GM18907 (cell line): ENCODE data around the gene SPATA19.

Experiments
- ATAC-seq: cut with Tn5 transposase; IDR thresholded peaks from one replicate; pipeline ENCODE4 v1.9.1; 2021; ENCODE audit warnings: mild to moderate bottlenecking, moderate library complexity; ENCODE audit not compliant: unreplicated experiment

SPATA19 gene

DNA sequence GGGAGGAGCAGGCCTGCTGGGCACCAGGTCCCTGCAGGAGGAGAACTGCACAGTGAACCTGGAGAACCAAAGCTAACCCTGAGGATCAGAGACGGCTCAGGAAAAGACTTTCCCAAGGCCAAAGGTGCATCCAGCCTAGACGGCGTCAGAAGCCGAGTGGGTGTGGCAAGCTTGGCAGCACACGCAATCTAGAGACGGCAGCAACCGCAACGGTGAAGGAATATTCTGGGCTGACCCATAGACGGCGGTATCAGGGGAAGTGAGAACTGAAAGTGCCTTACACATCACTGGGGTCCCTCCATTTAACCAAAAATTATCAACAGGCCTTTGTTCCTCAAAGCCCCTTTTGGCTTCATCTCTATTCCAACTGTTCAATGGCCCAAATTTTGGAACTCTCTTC lies 26.2 kb downstream of the SPATA19 start:
- no peak for ATAC-seq

DNA sequence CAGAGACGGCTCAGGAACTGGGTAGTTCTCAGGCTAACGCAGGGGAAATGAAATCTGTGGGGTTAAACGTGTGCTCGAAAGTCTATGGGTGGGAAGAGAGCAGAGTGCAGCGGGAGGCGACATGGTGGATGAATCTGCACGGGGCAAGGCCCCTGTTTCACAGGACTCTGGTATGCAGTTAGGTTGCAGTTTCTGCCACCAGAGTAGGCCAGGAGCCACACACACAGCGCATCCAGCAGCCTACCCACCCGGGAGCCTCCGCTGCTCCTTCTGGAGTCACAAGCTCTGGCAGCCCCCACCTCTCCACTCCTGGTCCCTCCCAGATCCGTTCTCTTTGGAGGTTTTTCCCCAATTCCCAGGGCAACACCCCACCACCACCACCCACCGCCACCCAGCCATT lies 27.0 kb downstream of the SPATA19 start:
- ATAC-seq, result no peak

DNA sequence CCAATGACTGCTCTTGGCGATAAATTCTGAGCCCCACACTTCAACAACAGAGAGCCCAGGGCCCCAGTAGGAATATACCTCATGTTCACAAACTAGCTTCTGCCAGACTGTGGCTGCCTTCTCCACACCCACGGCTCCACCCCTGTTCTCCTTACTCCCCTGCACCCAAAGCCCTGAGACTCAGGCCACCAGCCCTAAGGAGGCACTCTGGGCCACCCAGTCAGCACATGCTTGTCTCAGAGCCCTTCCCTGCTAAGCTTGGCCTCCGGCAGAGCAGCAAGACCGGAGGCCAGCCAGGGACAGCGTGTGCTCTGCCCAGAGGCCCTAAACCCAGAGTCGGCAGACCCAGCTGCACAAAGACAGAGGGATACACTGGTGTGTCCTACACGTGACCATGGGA lies 27.9 kb downstream of the SPATA19 start:
- no peak for ATAC-seq

DNA sequence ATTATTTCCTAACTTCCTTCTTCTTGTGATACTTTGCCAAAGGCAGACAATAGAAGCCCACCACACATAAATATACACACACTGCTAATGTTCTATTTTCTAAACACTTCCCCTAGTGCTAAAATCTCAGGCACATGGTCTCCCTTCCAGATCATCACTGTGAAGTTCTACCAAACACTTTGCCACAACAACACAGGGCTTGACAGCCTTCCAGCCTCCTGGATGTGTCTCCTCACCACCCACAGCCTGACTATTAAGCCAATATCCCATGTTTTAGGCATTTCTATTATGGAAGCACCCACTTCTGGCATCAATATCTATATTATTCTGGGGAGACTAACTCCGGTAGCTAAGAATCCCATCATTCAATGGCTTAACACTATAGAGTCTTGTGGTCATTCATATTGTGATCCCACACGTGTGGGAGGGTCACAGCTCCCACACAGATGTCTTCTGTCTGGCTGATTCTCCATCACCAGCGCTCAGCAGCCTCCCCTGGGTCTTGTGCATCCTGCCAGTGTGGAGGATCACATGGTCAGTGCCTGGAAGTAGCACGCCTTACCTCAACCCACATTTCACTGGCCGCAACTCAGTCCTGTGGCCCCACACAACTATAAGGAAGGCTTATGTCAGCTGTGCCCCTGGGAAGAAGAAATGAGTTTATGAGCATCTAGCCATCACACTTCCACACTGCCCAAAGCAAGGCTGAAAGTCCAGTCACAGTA lies 29.0 kb downstream of the SPATA19 start:
- no peak for ATAC-seq

DNA sequence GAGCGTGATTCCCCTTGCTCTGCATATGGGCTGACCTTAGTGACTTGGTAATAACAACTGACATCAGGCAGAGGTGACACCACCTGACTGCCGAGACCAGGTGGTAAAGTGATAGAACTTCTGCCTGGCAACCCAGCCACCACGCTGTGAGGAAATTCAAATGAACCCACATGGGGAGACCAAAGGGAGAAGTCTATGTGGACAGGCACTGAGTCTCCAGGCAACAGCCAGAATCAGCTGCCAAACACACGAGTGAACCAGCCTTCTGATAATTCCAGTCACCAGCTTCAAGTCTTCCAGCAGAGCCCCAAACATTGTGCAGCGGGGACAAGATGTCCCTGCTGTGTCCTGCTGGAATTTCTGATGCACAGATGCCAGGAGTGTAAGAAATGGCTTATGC lies 29.7 kb downstream of the SPATA19 start:
- no peak for ATAC-seq

DNA sequence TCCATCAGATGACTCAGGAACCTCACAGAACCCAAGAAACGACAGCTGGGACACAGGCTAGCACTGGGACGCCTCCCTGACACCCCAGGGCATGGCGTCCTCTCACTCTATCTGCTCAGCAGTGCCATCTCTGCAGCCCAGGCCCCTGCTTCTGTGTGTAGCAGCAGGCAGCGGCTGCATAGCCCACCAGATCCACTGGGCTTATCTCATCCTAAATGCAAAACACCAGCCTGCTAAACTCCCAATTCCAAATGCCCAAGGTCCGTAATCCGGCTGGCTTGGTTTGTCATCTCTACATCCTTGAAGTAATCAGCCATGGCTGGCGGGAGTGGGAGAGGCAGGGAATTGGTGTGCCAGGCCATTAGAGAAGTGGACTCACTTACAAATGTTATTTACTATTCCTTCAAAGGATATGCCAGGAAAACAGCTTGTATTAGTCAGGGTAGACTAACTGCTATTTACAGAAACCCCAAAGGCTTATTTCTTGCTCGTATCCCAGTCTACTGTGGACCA lies 30.7 kb downstream of the SPATA19 start:
- no peak for ATAC-seq

DNA sequence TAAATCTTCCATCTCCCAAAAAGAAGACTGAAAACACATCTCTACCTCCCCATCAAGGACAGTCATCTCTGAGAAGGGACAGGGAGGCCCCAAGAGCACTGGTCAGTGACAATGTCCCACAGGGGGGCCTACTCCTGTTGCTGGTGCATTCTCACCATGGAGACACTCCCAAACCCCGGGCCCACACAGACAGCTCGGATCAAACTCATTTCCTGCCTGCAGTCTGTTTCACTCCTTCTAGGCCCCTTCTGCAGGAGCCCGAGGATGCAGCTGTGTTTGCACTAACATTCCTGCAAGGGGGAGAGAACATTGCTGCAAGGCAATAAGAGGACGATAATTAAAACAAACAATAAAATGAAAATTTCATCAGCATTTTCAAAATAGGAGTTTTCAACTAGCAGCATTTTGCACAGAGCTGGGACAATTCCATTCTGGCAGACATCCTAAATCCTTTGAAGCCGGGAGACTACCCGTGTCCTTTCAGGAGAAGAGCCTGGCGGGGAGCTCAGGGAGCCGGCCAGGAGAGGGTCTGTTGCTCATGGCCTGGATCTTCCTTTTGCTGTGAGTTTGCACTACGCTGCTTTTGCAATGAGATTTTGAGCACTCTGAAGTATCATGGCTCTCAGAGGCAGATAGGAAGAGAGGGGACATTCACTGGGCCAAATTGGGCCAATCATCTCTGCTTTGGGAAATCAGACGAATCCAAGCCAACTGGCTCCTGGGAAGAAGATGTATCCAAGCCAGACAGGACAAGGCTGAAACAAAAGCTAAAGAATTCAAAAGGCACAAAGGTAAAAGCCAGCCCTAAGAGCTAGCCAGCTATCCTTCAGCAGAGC lies 33.2 kb downstream of the SPATA19 start:
- no peak for ATAC-seq

DNA sequence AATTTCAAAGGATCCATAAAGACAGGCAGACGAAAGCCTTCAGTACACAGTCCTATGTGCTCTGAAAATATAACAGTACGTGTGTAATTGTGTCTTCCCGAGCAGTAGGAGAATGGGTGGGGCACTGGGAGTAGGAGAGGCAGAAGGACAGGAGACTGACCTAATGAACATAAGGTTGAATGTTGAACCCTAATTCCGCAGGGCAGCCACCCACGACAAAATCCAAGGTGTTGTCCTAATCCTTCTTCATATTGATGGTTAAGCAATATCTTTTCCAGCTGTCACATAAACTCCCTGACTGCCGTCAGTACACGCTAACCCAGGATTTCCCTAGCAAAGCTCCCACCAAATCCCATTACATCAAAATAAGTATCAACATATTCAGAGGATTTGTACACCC lies 34.5 kb downstream of the SPATA19 start:
- no peak for ATAC-seq

DNA sequence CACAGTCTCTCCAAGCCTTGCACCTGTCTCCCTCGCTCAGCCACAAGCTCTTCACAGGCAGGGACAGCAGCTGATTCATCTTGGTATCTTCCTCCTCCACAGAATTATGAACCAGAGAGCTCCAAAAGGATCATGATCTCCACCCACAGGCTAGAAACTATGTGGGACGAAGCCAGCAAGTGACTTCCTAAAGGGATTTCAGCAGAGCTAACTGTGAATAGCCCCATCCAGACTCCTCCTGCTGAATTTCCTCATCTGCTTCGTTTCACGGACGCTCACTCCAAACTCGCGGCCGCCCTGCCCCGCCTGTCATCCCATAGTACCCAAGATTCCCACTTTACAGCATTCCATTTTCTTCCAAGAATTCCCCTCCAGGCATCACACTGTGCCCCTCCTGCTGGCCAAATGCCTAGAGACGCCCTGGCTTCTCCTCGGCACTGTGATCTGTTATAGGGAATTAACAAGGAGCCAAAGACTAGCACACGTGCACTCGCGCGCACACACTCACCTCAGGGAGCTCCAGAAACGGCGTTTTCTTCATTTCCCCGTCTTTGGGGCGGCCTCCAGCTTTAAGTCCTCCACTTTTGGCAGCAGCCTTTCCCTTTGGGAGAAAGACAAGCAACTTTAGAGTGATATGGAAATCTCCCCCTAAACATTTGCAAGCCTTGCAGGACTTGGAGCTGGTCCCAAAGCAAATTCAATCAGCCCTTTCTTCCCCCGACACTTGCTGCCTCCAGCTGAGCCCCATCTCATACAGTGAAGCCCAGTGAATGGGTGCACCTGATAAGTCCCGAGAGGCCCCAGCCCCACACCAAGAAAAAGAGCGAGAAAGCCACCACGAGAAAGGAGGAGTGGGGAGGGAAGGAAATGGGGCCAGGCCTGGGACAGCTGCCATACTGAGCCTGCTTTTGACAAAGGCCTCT lies 35.5 kb downstream of the SPATA19 start:
- no peak for ATAC-seq

DNA sequence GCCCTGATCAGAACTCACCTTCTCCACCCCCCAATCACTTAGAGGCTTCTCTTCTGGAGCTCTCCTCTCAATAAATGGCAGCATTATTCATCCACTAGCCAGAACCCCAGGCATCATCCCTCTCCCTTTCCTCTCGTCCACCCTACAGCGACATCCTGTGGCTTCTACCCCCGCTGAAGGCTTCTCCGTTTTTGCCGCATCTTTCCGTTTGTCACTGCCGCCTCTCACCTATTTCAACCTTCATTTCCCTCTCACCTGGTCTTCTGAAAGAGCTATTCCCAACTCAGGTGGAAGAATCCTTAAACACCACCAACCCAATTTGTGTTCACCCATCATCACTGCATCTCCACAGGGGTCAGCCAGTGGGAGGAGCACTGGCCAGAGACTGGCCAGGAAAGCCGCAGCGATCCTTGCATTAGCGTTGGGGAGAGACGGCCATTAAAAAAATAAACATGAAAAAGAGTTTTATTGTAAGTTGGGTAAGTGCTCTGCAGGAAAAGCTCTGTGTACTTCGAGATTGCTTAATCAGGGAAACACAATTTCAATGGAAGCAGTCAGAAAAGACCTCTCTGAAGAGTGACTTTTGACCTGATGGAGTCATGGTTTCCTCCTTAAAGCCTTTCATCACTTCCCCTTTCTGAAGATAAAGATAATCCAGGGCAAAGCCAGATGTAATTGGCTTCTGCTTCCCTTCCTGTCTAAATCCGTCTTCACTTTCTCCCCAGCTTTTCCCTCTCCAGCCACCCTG lies 36.7 kb downstream of the SPATA19 start:
- ATAC-seq, result no peak

DNA sequence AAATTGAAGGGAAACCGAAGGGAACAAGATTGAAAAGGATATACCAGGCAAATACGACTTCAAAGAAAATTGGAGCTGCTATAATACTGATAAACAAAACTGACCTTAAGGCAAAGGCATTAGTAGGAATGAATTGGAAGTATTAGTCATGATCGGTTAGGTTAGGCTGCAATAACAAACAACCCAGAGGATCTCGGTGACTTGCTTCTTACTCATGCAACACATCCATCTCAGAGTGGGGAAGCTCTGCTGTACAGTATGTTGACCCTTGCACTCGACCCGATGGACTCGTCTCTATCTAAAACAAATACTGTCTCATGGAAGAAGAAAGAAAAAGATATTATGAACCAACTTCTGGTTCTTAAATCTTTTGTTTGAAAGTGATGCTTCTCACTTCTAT lies 42.3 kb downstream of the SPATA19 start:
- ATAC-seq, result no peak

DNA sequence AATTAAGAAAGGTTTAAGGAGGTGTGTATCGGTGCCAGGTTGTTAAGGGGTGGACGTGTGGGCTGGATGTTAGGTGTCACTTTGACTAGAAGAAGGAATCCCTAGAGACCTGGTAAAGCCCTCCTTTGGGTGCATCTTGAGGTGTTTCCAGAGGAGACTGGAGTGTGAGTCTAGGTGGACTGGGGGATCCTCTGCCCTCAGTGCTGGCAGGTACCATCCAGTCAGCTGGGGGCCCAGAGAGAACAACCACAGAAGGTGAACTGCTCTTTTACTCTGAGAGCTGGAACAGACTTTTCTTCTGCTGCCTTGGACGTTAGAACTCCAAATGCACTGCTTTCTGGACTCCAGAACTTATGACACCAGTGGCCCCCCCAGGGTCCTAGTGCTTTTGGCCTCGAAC lies 44.0 kb downstream of the SPATA19 start:
- no peak for ATAC-seq

DNA sequence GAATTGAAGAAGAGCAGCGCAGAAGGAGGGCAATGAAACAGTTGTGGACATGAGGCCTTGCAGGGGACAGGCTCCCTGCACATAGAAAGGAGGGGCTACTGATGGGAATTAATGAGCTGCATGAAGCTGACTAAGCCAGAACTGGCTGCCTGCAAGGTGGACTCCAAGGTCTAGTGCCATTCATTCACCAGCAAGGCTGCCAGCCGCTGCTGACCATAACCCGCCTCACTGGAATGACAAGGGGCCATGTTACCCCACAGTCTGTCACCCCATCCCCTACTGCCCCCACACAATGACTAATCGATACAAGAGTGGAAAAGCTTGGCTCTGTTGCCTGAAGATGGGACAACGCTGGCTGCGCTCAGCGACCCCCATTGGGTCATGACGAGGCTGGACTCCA lies 44.6 kb downstream of the SPATA19 start:
- no peak for ATAC-seq

DNA sequence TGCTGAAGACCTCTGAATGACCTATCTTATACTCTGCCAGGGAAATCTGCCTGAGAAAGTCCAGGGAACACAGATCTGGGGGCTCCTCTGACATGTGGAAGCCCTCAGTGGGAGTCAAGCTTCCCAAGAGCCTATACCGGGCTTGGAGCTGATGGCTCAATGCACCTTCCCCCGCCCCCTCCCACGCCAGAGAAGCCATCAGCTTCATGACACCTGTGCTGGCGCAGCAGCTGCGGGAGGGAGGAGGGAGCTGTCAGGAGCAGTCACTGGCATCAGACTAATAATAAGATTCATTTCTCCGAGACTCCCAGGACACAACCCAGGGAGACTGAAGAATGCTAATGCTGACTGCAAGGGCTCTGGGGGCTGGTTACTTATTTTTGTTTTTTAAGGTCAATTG lies 47.8 kb downstream of the SPATA19 start:
- ATAC-seq, result no peak

DNA sequence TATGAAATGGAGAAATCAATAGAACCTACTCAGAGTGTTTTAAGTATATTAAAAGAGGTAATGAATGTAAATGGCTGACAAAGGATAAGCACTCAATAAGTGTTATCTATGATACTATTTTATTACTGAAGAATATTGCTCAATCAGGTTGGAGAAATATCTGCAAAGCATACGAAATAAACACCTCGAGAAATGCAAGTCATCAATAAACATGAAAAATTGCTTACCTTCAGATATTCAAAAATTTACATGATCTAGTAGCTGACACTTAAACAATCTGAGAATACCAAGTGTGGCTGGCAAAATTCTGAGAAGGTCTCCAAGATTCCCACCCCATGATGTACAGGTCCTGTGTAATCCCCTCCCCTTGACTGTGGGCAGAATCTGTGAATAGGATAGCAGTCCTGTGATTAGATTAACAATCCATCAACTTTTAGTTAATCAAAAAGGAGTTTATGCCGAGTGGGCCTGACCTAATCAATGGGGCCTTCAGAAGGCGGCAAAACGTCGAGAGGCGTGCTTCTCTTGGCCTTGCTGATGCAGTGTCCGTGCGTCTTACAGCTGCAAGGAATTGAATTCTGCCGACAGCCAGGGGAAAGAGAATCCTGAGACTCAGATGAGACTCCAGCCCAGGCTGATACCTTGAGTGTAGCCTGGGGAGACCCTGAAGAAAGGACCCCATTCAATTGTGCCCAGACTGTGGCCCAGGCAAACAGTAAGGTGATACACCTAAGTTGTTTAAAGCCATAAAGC lies 49.1 kb downstream of the SPATA19 start:
- no peak for ATAC-seq

DNA sequence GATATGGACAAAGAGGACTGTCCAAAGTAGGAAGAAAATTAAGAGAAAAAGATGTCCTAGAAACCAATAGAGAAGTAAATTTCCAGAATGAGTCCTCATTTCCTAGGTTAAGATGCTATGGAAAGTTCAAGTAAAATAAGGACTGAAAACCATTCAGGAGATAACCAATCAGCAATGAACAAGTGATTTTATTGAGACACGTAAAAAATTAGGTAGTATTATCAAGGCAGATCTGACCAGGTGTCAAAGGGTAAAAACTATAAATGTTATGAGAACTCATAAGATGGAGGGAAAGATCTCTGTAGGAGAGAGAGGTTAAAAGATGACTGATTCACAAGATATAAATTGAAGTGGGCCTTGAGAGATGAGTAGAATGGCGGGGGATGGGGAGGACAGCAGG lies 50.2 kb downstream of the SPATA19 start:
- ATAC-seq, result no peak

DNA sequence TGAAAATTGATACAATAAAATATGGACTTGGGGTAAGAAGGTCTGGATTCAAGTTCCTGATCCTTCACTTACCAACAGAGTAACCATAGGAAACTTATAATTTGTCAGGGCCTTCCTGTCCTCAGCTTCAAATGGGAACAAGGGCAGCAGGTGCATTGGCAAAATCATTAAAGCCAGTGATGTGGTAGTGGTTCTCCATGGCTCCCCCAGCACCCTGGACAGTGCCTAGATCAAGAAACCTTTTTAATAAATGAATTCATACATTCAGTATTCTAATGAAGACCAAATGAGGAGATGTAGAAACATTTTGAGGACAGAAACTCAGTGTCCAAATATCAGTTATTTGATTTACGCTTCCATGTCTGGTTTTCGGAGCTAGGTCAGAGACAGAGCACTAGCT lies 51.1 kb downstream of the SPATA19 start:
- no peak for ATAC-seq

DNA sequence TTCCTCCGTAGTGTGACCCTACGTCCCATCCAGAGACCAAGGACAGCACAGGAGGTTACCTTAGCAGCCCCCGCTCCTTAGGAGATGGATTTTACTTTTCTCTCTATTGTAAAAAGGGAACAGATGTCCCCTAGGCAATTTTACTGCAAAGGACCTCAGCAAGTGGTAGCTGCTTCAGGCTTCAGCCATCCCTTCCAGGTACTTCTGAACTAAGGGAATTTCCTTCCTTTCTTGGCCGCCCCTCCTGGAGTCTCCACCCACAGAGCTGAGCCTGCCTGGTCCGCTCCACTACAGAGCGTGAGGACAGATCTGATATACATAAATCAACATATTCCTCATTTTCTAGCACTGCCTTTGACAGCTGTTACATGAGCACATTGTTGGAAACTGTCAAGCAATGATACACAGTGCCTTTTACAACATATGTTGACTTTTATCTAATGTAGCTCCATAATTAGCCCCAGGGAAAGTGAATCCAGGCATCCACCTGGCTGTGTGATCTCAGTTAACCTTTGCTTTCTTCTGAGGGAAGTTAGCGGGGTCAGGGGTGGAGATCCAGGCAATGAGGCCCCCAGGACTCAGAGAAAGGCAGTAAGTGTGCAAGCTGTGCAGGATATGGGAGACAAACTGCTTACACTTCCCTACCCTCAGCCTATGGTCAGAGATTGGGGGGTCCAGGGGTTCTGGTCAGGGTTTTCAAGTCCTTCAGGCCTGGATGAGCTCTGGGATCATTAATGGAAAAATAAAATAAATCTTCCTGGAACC lies 51.9 kb downstream of the SPATA19 start:
- ATAC-seq, result no peak

DNA sequence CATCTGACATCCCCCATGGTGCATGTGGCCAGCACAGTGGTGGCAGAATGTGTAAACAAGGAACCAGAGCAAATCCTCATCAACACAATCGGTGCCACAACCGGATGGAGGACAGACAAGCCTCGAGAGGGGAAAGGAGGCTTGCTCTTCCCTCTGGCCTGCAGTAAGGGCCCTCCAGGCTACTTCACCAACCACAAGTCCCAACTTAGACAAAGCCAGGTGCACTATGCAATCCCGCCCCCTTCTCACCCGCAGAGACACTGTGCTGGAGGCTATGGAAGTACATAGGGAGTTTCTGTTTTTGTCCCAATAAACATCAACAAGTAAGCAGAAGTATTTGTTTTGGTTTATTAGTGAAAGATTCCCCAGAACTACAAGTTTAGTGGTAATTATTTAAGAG lies 54.3 kb downstream of the SPATA19 start:
- ATAC-seq, result no peak
